ENCODE results near the gene SGCG. TPM values are rescaled to one million over a fixed set of nuclear protein-coding genes. Genes with fewer than 3 reads are reported as not detected.

SGCG gene
- total RNA-seq, 2 experiments from 2014 or later, result not detected

GRCh38 chr13:23357349-23357748 lies 176.6 kb downstream of the SGCG start:
- Histone ChIP-seq H3K4me3 (ENCODE audit: low read length) (no peak overlapping the region), H3K27ac (ENCODE audit: low read depth in 1 of 2, low read length in 2 of 2) (no peak overlapping the region), H3K9me3 (ENCODE audit: control insufficient read depth in 1 of 2, insufficient read depth in 1 of 2, low read length in 2 of 2) (no peaks in the 10 kb centered on the region), H3K36me3 (ENCODE audit: insufficient read depth, low read length) (peaks cover 53% of the 10 kb centered on the region), H3K4me1 (ENCODE audit: insufficient read depth, low read length) (no peaks in the 10 kb centered on the region), H3K27me3 (ENCODE audit: control insufficient read depth in 1 of 2, insufficient read depth in 2 of 2, low read length in 2 of 2) (no peaks in the 10 kb centered on the region)
- Mint-ChIP-seq H3K36me3 (ENCODE audit: low read depth) (peaks cover 88% of the 10 kb centered on the region), H3K4me3 (no peak overlapping the region), H3K4me1 (ENCODE audit: low read depth) (peaks cover 3% of the 10 kb centered on the region), H3K27ac (no peak overlapping the region), H3K9me3 (no peaks in the 10 kb centered on the region), H3K27me3 (no peaks in the 10 kb centered on the region)
- no peak for ATAC-seq (ENCODE audit: poor library complexity)
- POLR2A ChIA-PET, result no interaction called here
- intact Hi-C loops (cut with DNase I, micrococcal nuclease), result no loop called here
- no peak for DNase-seq
- CTCF ChIA-PET, result no interaction called here
- TF ChIP-seq, protein P1, sequence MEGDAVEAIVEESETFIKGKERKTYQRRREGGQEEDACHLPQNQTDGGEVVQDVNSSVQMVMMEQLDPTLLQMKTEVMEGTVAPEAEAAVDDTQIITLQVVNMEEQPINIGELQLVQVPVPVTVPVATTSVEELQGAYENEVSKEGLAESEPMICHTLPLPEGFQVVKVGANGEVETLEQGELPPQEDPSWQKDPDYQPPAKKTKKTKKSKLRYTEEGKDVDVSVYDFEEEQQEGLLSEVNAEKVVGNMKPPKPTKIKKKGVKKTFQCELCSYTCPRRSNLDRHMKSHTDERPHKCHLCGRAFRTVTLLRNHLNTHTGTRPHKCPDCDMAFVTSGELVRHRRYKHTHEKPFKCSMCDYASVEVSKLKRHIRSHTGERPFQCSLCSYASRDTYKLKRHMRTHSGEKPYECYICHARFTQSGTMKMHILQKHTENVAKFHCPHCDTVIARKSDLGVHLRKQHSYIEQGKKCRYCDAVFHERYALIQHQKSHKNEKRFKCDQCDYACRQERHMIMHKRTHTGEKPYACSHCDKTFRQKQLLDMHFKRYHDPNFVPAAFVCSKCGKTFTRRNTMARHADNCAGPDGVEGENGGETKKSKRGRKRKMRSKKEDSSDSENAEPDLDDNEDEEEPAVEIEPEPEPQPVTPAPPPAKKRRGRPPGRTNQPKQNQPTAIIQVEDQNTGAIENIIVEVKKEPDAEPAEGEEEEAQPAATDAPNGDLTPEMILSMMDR (IDR thresholded peaks at IDR 0.05), result no peak

DNA sequence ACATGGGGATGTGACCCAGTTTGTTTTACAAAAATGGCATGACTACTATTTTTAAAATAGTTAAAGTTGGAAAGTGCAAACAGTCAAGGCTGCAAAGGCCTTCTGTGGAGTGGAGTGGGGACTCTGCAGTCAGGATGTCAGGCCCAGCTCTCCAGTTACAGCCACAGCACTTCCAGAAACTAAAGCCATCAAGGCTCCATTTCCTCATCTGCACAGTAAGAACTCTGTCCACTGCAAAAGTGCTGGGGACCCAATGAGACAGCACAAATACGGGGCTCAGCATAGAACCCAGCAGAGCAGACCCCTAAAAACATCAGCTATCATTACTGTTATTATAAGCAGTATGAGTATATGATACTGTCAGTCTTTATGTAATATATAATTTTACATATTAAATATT lies 179.1 kb downstream of the SGCG start:
- ATAC-seq (ENCODE audit: poor library complexity), result no peak
- ChIA-PET POLR2A (no interaction called here), CTCF (no interaction called here)
- Histone ChIP-seq H3K9me3 (ENCODE audit: control insufficient read depth in 1 of 2, insufficient read depth in 1 of 2, low read length in 2 of 2) (no peaks in the 10 kb centered on the region), H3K36me3 (ENCODE audit: insufficient read depth, low read length) (peaks cover 61% of the 10 kb centered on the region), H3K4me1 (ENCODE audit: insufficient read depth, low read length) (no peaks in the 10 kb centered on the region), H3K27me3 (ENCODE audit: control insufficient read depth in 1 of 2, insufficient read depth in 2 of 2, low read length in 2 of 2) (no peaks in the 10 kb centered on the region), H3K27ac (ENCODE audit: low read depth in 1 of 2, low read length in 2 of 2) (no peak overlapping the region), H3K4me3 (ENCODE audit: low read length) (no peak overlapping the region)
- Mint-ChIP-seq H3K9me3 (no peaks in the 10 kb centered on the region), H3K27me3 (no peaks in the 10 kb centered on the region), H3K4me3 (no peak overlapping the region), H3K36me3 (ENCODE audit: low read depth) (peaks cover 84% of the 10 kb centered on the region), H3K4me1 (ENCODE audit: low read depth) (no peaks in the 10 kb centered on the region), H3K27ac (no peak overlapping the region)
- TF ChIP-seq, protein P1 (IDR thresholded peaks at IDR 0.05), result no peak
- DNase-seq, result no peak
- intact Hi-C loops (cut with DNase I, micrococcal nuclease), result no loop called here

GRCh38 chr13:23365652-23366051 lies 184.9 kb downstream of the SGCG start:
- CTCF ChIA-PET, result no interaction called here
- DNase-seq (no peak), ATAC-seq (ENCODE audit: poor library complexity) (no peak)
- Histone ChIP-seq H3K4me3 (ENCODE audit: low read length) (no peak overlapping the region), H3K36me3 (ENCODE audit: insufficient read depth, low read length) (peaks cover 69% of the 10 kb centered on the region), H3K27me3 (ENCODE audit: control insufficient read depth in 1 of 2, insufficient read depth in 2 of 2, low read length in 2 of 2) (no peaks in the 10 kb centered on the region), H3K27ac (ENCODE audit: low read depth in 1 of 2, low read length in 2 of 2) (no peak overlapping the region), H3K4me1 (ENCODE audit: insufficient read depth, low read length) (no peaks in the 10 kb centered on the region), H3K9me3 (ENCODE audit: control insufficient read depth in 1 of 2, insufficient read depth in 1 of 2, low read length in 2 of 2) (no peaks in the 10 kb centered on the region)
- H3K4me1 Mint-ChIP-seq (ENCODE audit: low read depth), result no peaks in the 10 kb centered on the region
- intact Hi-C loops (cut with DNase I, micrococcal nuclease), result no loop called here
- H3K27ac Mint-ChIP-seq, result no peak overlapping the region
- POLR2A ChIA-PET, result no interaction called here
- no peak overlapping the region for H3K4me3 Mint-ChIP-seq
- peaks cover 92% of the 10 kb centered on the region for H3K36me3 Mint-ChIP-seq (ENCODE audit: low read depth)
- TF ChIP-seq, protein P1 (IDR thresholded peaks at IDR 0.05), result no peak
- H3K9me3 Mint-ChIP-seq, result no peaks in the 10 kb centered on the region
- H3K27me3 Mint-ChIP-seq, result no peaks in the 10 kb centered on the region
